Neutrophil (primary cell): Measurements from ENCODE around the gene NRXN3.

Experiments
- H3K27ac ChIP-seq: fragments of 200-600 bp; sonication (generic); 2 replicates; pipeline ENCODE4 v1.5.1; 2016; ENCODE audit warnings: mild to moderate bottlenecking, moderate library complexity
- H3K27me3 ChIP-seq: fragments of 200-600 bp; sonication (generic); 2 replicates; pipeline ENCODE4 v1.6.0; 2016; ENCODE audit warnings: mild to moderate bottlenecking
- H3K36me3 ChIP-seq: fragments of 200-600 bp; sonication (generic); 2 replicates; pipeline ENCODE4 v1.5.1; 2017
- H3K4me1 ChIP-seq, 2 experiments: fragments of 200-600 bp in 1 of 2; sonication (generic) in 1 of 2; 1 replicate in 1 of 2; 2 replicates in 1 of 2; pipeline versions ENCODE4 v1.5.1 to v1.6.1; 2013 to 2016; ENCODE audit warnings: low read depth in 1 of 2, low read length in 1 of 2, mild to moderate bottlenecking in 1 of 2, moderate library complexity in 1 of 2; ENCODE audit not compliant: control insufficient read depth in 1 of 2, insufficient read depth in 1 of 2
- H3K4me3 ChIP-seq, 2 experiments: fragments of 200-600 bp in 1 of 2; sonication (generic) in 1 of 2; 1 replicate in 1 of 2; 2 replicates in 1 of 2; pipeline ENCODE4 v1.5.1; 2013 to 2016; ENCODE audit warnings: low read depth in 1 of 2, low read length in 1 of 2, mild to moderate bottlenecking in 1 of 2, moderate library complexity in 1 of 2
- H3K9me3 ChIP-seq: fragments of 200-600 bp; sonication (generic); 2 replicates; pipeline ENCODE4 v1.5.1; 2016
- CTCF ChIP-seq: fragments of 200-600 bp; sonication (generic); IDR thresholded peaks from 2 replicates; pipeline ENCODE4 v1.5.1; 2016; ENCODE audit warnings: antibody characterized with exemption

NRXN3 gene

GRCh38 chr14:79167957-79168356 is 997.8 kb downstream of the NRXN3 start:
- Histone ChIP-seq H3K27me3 (no peaks in the 10 kb centered on the region), H3K27ac (no peak overlapping the region), H3K4me1 (no peaks in the 10 kb centered on the region), H3K9me3 (no peaks in the 10 kb centered on the region), H3K4me3 (no peak overlapping the region), H3K36me3 (no peaks in the 10 kb centered on the region)
- no peak for TF ChIP-seq CTCF

GRCh38 chr14:79175671-79176070 is 1005.5 kb downstream of the NRXN3 start:
- Histone ChIP-seq H3K27me3 (no peaks in the 10 kb centered on the region), H3K4me1 (no peaks in the 10 kb centered on the region), H3K9me3 (no peaks in the 10 kb centered on the region), H3K4me3 (no peak overlapping the region), H3K36me3 (no peaks in the 10 kb centered on the region), H3K27ac (no peak overlapping the region)
- no peak for TF ChIP-seq CTCF

GRCh38 chr14:79177106-79177505 is 1006.9 kb downstream of the NRXN3 start:
- no peak overlapping the region for H3K4me3 ChIP-seq
- H3K4me1 ChIP-seq, result no peaks in the 10 kb centered on the region
- H3K27ac ChIP-seq, result no peak overlapping the region
- TF ChIP-seq CTCF, result no peak
- no peaks in the 10 kb centered on the region for H3K9me3 ChIP-seq
- H3K36me3 ChIP-seq, result no peaks in the 10 kb centered on the region
- H3K27me3 ChIP-seq, result no peaks in the 10 kb centered on the region

- Histone ChIP-seq H3K27me3 (no peaks in the 10 kb centered on the region), H3K27ac (no peak overlapping the region), H3K4me3 (no peak overlapping the region), H3K36me3 (no peaks in the 10 kb centered on the region), H3K4me1 (no peaks in the 10 kb centered on the region), H3K9me3 (no peaks in the 10 kb centered on the region)
- no peak for TF ChIP-seq CTCF
These were observed 1008.5 kb downstream of the NRXN3 start for GRCh38 chr14:79178719-79179118.

- Histone ChIP-seq H3K9me3 (no peaks in the 10 kb centered on the region), H3K27ac (no peak overlapping the region), H3K36me3 (no peaks in the 10 kb centered on the region), H3K27me3 (no peaks in the 10 kb centered on the region), H3K4me1 (no peaks in the 10 kb centered on the region), H3K4me3 (no peak overlapping the region)
- no peak for TF ChIP-seq CTCF
These were observed 1009.8 kb downstream of the NRXN3 start for GRCh38 chr14:79179985-79180384.

- Histone ChIP-seq H3K4me3 (no peak overlapping the region), H3K9me3 (no peaks in the 10 kb centered on the region), H3K36me3 (no peaks in the 10 kb centered on the region), H3K4me1 (no peaks in the 10 kb centered on the region), H3K27ac (no peak overlapping the region), H3K27me3 (no peaks in the 10 kb centered on the region)
- no peak for TF ChIP-seq CTCF
These were observed 1010.5 kb downstream of the NRXN3 start for GRCh38 chr14:79180656-79181055.
